GM23338 (cell line): ENCODE measurements around the gene CYBA. TPM values are rescaled to one million over a fixed set of nuclear protein-coding genes. Genes with fewer than 3 reads are reported as not detected.

Experiments
- ATAC-seq: fragments of 200-7000 bp; cut with Tn5 transposase; 3 replicates; pipeline ENCODE4 v1.9.1; 2020
- DNase-seq: peaks from one replicate; pipeline ENCODE4 v3.0.0-alpha.2; 2015; ENCODE audit warnings: low spot score
- H2AFZ ChIP-seq: fragments of 200-600 bp; sonication (generic); 2 replicates; pipeline ENCODE4 v1.8.0; 2016; ENCODE audit warnings: antibody characterized with exemption, mild to moderate bottlenecking, moderate library complexity
- H3F3A ChIP-seq: fragments of 200-600 bp; sonication (generic); replicated peaks from 2 replicates; pipeline ENCODE4 v1.8.0; 2017; ENCODE audit warnings: antibody characterized with exemption, mixed run types, low read depth
- H3K27ac ChIP-seq: fragments of 200-600 bp; sonication (generic); 2 replicates; pipeline ENCODE4 v1.6.1; 2016; ENCODE audit warnings: low read depth
- H3K27me3 ChIP-seq: fragments of 200-600 bp; sonication (generic); 2 replicates; pipeline ENCODE4 v1.8.0; 2016; ENCODE audit warnings: mild to moderate bottlenecking, mixed run types, moderate library complexity; ENCODE audit not compliant: insufficient read depth
- H3K36me3 ChIP-seq: fragments of 200-600 bp; sonication (generic); 2 replicates; pipeline ENCODE4 v1.8.0; 2016; ENCODE audit warnings: mild to moderate bottlenecking; ENCODE audit not compliant: insufficient read depth
- H3K4me1 ChIP-seq: fragments of 200-600 bp; sonication (generic); 2 replicates; pipeline ENCODE4 v1.8.0; 2016; ENCODE audit warnings: mild to moderate bottlenecking, moderate library complexity; ENCODE audit not compliant: insufficient read depth
- H3K4me2 ChIP-seq: fragments of 200-600 bp; sonication (generic); 2 replicates; pipeline ENCODE4 v1.7.1; 2017; ENCODE audit warnings: mixed run types
- H3K4me3 ChIP-seq: fragments of 200-600 bp; sonication (generic); 2 replicates; pipeline ENCODE4 v1.6.1; 2016; ENCODE audit warnings: mixed run types
- H3K79me2 ChIP-seq: fragments of 200-600 bp; sonication (generic); replicated peaks from 2 replicates; pipeline ENCODE4 v1.8.0; 2017; ENCODE audit warnings: mild to moderate bottlenecking; ENCODE audit not compliant: insufficient read depth
- H3K9me2 ChIP-seq: fragments of 200-600 bp; sonication (generic); 2 replicates; pipeline ENCODE4 v1.8.0; 2017; ENCODE audit not compliant: insufficient read depth
- H4K20me1 ChIP-seq: fragments of 200-600 bp; sonication (generic); replicated peaks from 2 replicates; pipeline ENCODE4 v1.8.0; 2017; ENCODE audit warnings: mild to moderate bottlenecking; ENCODE audit not compliant: insufficient read depth
- H3K27ac Mint-ChIP-seq: 2 replicates; pipeline ENCODE4 v1.8.0; 2020; ENCODE audit warnings: inconsistent platforms, mild to moderate bottlenecking, moderate library complexity, mixed read lengths
- H3K27me3 Mint-ChIP-seq: 3 replicates; pipeline ENCODE4 v1.8.0; 2022; ENCODE audit warnings: low read depth, mild to moderate bottlenecking, moderate library complexity, mixed read lengths, inconsistent platforms; ENCODE audit not compliant: insufficient read depth, poor library complexity
- H3K36me3 Mint-ChIP-seq: 3 replicates; pipeline ENCODE4 v1.8.0; 2021; ENCODE audit warnings: low read depth, mild to moderate bottlenecking, inconsistent platforms, moderate library complexity, mixed read lengths
- H3K4me1 Mint-ChIP-seq: 3 replicates; pipeline ENCODE4 v1.8.0; 2020; ENCODE audit warnings: mild to moderate bottlenecking, inconsistent platforms, mixed read lengths
- H3K4me3 Mint-ChIP-seq: 3 replicates; pipeline ENCODE4 v1.8.0; 2021; ENCODE audit warnings: moderate library complexity, mild to moderate bottlenecking, inconsistent platforms, mixed read lengths
- H3K9me3 Mint-ChIP-seq: 3 replicates; pipeline ENCODE4 v1.8.0; 2020; ENCODE audit warnings: moderate library complexity, mild to moderate bottlenecking, inconsistent platforms, mixed read lengths
- CREB1 ChIP-seq: fragments of 250-450 bp; sonication (Bioruptor Pico); IDR thresholded peaks from 2 replicates; pipeline ENCODE4 v1.5.0; 2020; ENCODE audit warnings: low read depth, mild to moderate bottlenecking, moderate library complexity
- CTCF ChIP-seq, 2 experiments: fragments of 200-600 bp in 1 of 2; sonication (generic) in 1 of 2; conservative IDR thresholded peaks; 2 replicates each; pipeline versions ENCODE4 v1.5.1 to v1.6.1; 2016 to 2017; ENCODE audit warnings: antibody characterized with exemption in 2 of 2, low read depth in 2 of 2, mild to moderate bottlenecking in 2 of 2, moderate library complexity in 1 of 2
- ETS1 ChIP-seq: IDR thresholded peaks from 2 replicates; pipeline ENCODE4 v1.6.1; 2016; ENCODE audit warnings: antibody characterized with exemption
- EZH2 ChIP-seq: fragments of 200-600 bp; sonication (generic); IDR thresholded peaks from one replicate; pipeline ENCODE4 v1.8.0; 2017; ENCODE audit warnings: antibody characterized with exemption, mild to moderate bottlenecking, low read depth; ENCODE audit not compliant: unreplicated experiment
- EZH2phosphoT487 ChIP-seq: fragments of 200-600 bp; sonication (generic); IDR thresholded peaks from one replicate; pipeline ENCODE4 v1.8.1; 2018; ENCODE audit warnings: antibody characterized with exemption; ENCODE audit not compliant: unreplicated experiment
- NANOG ChIP-seq: IDR thresholded peaks from 2 replicates; pipeline ENCODE4 v1.6.1; 2016; ENCODE audit warnings: antibody characterized with exemption, borderline replicate concordance
- POLR2AphosphoS5 ChIP-seq: IDR thresholded peaks from 2 replicates; pipeline ENCODE4 v1.6.1; 2016; ENCODE audit warnings: antibody characterized with exemption, low read depth
- REST ChIP-seq: IDR thresholded peaks from one replicate; pipeline ENCODE4 v1.6.1; 2018; ENCODE audit warnings: antibody characterized with exemption; ENCODE audit not compliant: unreplicated experiment
- ZNF331 ChIP-seq: fragments of 250-450 bp; sonication (Bioruptor Pico); IDR thresholded peaks from 2 replicates; pipeline ENCODE4 v1.5.0; 2020; ENCODE audit warnings: low read depth, mild to moderate bottlenecking, moderate library complexity
- polyA plus RNA-seq: library from polyadenylated mRNA; unstranded; fragments of >200 nt; fragmentation: Nextera tagmentation; extraction: Ambion mirVana; gene quantifications from 2 replicates; pipeline ENCODE4 v1.2.1, GENCODE V29; 2016
- total RNA-seq: library from RNA; depleted of rRNA; stranded (reverse); fragments of >200 nt; shearing (Covaris generic); gene quantifications from 2 replicates; pipeline ENCODE4 v1.2.3, GENCODE V29; 2014
- TF ChIP-seq, protein P1 (sequence below): fragments of 250-450 bp; sonication (Bioruptor Pico); IDR thresholded peaks from 2 replicates; pipeline ENCODE4 v1.5.0; 2020; ENCODE audit warnings: mild to moderate bottlenecking, moderate library complexity

Gene CYBA
- total and polyA plus RNA-seq, 2 experiments from 2014 or later, result 275 to 281 TPM

DNA sequence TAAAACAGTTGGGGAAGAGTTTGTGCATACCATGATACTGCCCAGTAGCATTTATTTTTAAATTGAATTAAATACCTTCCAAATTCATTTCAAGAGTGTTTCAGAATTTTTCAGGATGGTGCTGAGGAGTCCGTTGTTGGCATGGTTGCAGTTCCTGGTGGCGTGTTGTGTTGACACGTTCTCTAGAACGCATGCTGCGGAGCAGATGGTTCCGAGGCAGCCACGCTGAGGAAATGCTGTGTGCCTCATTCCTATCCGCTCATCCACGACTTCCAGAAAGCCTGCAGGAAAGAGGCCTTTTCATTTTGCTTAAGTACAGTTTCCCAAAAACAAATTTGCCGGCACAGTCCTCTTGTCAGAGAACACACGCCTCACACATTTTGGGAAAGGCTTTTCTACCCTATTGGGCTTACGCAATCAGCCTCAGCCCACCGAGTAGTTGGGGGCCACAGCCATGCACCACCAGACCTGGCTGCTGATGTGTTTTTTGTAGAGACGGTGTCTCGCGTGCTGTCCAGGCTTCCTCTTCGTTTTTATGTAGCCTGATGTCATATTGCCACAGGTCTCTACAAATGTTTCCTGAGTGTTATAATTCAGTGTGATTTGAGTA, 44.6 kb downstream of the CYBA start:
- no peak overlapping the region for H3K4me2 ChIP-seq
- Mint-ChIP-seq H3K27ac (no peak overlapping the region), H3K4me3 (no peak overlapping the region), H3K36me3 (peaks cover 52% of the 10 kb centered on the region), H3K27me3 (peaks cover 4% of the 10 kb centered on the region), H3K4me1 (peaks cover 20% of the 10 kb centered on the region), H3K9me3 (no peaks in the 10 kb centered on the region)
- H3K4me3 ChIP-seq, result no peak overlapping the region
- H3F3A ChIP-seq, result peaks cover 19% of the 10 kb centered on the region
- peaks cover 15% of the 10 kb centered on the region; the same call in 1 of the 2 replicates for H3K36me3 ChIP-seq
- H4K20me1 ChIP-seq, result peaks cover 18% of the 10 kb centered on the region
- no peaks in the 10 kb centered on the region; the same call in 1 of the 2 replicates for H3K79me2 ChIP-seq
- H2AFZ ChIP-seq, result no peak overlapping the region
- H3K27me3 ChIP-seq, result no peaks in the 10 kb centered on the region
- ATAC-seq (no peak), DNase-seq (no peak)
- no peak for TF ChIP-seq NANOG
- TF ChIP-seq POLR2AphosphoS5, result no peak
- TF ChIP-seq ZNF331, result no peak
- no peak for TF ChIP-seq ETS1
- no peak for TF ChIP-seq CREB1 (CRISPR knock-in tag)
- no peak for TF ChIP-seq CTCF (conservative IDR thresholded peaks at IDR 0.05; ENCODE audit: low read depth in 2 of 2)
- no peak for TF ChIP-seq EZH2phosphoT487
- no peak for TF ChIP-seq REST
- no peak for TF ChIP-seq EZH2
- TF ChIP-seq, protein P1, sequence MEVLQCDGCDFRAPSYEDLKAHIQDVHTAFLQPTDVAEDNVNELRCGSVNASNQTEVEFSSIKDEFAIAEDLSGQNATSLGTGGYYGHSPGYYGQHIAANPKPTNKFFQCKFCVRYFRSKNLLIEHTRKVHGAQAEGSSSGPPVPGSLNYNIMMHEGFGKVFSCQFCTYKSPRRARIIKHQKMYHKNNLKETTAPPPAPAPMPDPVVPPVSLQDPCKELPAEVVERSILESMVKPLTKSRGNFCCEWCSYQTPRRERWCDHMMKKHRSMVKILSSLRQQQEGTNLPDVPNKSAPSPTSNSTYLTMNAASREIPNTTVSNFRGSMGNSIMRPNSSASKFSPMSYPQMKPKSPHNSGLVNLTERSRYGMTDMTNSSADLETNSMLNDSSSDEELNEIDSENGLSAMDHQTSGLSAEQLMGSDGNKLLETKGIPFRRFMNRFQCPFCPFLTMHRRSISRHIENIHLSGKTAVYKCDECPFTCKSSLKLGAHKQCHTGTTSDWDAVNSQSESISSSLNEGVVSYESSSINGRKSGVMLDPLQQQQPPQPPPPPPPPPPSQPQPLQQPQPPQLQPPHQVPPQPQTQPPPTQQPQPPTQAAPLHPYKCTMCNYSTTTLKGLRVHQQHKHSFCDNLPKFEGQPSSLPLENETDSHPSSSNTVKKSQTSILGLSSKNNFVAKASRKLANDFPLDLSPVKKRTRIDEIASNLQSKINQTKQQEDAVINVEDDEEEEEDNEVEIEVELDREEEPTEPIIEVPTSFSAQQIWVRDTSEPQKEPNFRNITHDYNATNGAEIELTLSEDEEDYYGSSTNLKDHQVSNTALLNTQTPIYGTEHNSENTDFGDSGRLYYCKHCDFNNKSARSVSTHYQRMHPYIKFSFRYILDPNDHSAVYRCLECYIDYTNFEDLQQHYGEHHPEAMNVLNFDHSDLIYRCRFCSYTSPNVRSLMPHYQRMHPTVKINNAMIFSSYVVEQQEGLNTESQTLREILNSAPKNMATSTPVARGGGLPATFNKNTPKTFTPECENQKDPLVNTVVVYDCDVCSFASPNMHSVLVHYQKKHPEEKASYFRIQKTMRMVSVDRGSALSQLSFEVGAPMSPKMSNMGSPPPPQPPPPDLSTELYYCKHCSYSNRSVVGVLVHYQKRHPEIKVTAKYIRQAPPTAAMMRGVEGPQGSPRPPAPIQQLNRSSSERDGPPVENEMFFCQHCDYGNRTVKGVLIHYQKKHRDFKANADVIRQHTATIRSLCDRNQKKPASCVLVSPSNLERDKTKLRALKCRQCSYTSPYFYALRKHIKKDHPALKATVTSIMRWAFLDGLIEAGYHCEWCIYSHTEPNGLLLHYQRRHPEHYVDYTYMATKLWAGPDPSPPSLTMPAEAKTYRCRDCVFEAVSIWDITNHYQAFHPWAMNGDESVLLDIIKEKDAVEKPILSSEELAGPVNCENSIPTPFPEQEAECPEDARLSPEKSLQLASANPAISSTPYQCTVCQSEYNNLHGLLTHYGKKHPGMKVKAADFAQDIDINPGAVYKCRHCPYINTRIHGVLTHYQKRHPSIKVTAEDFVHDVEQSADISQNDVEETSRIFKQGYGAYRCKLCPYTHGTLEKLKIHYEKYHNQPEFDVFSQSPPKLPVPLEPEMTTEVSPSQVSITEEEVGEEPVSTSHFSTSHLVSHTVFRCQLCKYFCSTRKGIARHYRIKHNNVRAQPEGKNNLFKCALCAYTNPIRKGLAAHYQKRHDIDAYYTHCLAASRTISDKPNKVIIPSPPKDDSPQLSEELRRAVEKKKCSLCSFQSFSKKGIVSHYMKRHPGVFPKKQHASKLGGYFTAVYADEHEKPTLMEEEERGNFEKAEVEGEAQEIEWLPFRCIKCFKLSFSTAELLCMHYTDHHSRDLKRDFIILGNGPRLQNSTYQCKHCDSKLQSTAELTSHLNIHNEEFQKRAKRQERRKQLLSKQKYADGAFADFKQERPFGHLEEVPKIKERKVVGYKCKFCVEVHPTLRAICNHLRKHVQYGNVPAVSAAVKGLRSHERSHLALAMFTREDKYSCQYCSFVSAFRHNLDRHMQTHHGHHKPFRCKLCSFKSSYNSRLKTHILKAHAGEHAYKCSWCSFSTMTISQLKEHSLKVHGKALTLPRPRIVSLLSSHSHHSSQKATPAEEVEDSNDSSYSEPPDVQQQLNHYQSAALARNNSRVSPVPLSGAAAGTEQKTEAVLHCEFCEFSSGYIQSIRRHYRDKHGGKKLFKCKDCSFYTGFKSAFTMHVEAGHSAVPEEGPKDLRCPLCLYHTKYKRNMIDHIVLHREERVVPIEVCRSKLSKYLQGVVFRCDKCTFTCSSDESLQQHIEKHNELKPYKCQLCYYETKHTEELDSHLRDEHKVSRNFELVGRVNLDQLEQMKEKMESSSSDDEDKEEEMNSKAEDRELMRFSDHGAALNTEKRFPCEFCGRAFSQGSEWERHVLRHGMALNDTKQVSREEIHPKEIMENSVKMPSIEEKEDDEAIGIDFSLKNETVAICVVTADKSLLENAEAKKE (CRISPR knock-in tag), result no peak
- H3K27ac ChIP-seq, result no peak overlapping the region
- peaks cover 9% of the 10 kb centered on the region; the same call in 1 of the 2 replicates for H3K4me1 ChIP-seq
- H3K9me2 ChIP-seq, result no peaks in the 10 kb centered on the region
